GM19324 (cell line): Measurements from ENCODE around the gene PSMB9.
A peak's percentile ranks its signal among the peaks of the same experiment; 100 is the strongest.

Experiments used
- ATAC-seq: cut with Tn5 transposase; IDR thresholded peaks from one replicate; pipeline ENCODE4 v1.9.1; 2021; ENCODE audit warnings: mild to moderate bottlenecking, moderate library complexity; ENCODE audit not compliant: unreplicated experiment, low FRiP score

Gene PSMB9

GRCh38 chr6:32838114-32838958, 15.7 kb upstream of the PSMB9 start, which contains the start of gene TAP2:
TAP2 (minus strand) TSS chr6:32838739; CDS start chr6:32838233, 506 bp downstream.
- ATAC-seq: peak; percentile 76

- ATAC-seq: no peak
Observed at GRCh38 chr6:32839356-32839755, 14.6 kb upstream of the PSMB9 start.

DNA sequence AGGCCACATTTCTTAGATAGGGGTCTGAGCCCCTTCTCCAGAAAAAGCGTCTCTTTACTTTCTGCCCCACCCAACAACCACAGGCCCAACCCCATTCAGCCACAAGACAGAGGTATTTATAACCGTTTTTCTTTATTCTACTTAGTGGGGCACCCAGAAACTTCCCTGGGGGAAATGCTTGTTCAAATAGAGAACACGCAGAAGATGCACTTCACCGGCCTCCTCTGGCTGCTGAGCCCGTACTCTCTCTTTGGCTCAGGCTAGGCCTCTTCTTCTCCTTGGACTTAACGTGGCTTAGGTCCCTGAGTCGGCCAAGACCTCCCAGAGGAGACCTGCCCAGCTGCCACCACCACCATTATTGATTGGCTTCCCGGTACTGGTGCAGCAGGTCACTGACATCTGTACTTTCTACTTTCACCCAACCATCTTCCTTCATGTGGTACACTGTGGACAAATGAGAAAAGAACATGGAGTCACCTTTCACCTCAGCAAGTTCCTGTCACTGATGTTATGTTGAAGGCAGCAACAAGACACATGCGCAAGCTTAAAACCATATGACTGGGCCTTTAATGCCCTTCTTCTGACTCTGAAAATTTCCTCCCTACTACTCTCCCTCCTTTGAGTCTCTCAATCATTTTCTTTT, 13.3 kb upstream of the PSMB9 start:
- no peak for ATAC-seq

- ATAC-seq: no peak
Observed at GRCh38 chr6:32842021-32842650, 11.9 kb upstream of the PSMB9 start.

DNA sequence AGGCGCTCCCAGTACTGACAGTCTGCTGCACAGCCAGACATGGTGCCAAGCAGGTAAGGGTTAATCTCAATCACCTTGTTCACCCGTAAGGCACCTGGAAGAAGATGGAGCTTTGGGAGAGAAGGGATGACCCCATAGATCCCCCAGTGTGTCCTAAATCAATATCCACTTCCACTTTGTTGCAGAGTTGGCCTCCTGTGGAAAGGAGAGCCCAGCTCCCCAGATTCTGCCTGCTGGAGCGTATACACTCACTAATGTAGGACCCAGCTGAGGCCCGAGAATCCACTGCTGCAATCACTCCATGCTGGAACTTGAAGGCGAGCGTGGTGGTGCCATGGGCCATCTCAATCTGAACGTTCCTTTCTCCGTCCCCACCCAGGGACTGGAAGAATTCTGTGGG, 11.3 kb upstream of the PSMB9 start:
- no peak for ATAC-seq

DNA sequence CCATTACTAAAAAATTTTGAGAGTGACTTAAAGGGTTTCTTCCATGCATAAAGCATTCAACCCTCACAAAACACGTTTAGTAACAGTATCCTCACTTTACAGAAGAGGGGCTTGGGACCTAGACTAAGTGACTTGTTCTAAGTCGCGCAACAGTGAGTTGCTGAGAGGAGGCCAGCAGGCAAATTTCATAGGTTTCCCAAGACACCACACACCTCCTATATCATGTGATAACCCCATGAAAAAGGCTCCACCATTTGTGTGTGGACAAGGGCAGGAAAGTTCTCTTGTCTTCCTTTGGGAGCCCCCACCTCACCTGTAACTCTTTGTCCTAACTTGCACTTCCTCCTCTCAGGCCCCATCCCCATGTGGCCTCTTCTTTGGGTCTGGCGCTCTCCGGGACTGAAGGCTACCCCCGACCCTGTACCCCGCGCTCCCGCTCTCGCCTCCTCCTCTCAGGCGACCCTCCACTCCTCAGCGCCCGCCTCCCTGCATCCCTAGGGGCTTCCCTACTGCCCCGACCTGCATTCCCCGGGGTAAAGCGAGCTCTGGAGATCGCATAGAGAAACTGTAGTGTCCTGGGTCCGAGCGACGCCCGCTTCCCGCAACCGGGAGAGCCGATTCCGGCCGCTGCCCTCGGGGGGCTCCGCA, 10.5 kb upstream of the PSMB9 start:
- no peak for ATAC-seq

DNA sequence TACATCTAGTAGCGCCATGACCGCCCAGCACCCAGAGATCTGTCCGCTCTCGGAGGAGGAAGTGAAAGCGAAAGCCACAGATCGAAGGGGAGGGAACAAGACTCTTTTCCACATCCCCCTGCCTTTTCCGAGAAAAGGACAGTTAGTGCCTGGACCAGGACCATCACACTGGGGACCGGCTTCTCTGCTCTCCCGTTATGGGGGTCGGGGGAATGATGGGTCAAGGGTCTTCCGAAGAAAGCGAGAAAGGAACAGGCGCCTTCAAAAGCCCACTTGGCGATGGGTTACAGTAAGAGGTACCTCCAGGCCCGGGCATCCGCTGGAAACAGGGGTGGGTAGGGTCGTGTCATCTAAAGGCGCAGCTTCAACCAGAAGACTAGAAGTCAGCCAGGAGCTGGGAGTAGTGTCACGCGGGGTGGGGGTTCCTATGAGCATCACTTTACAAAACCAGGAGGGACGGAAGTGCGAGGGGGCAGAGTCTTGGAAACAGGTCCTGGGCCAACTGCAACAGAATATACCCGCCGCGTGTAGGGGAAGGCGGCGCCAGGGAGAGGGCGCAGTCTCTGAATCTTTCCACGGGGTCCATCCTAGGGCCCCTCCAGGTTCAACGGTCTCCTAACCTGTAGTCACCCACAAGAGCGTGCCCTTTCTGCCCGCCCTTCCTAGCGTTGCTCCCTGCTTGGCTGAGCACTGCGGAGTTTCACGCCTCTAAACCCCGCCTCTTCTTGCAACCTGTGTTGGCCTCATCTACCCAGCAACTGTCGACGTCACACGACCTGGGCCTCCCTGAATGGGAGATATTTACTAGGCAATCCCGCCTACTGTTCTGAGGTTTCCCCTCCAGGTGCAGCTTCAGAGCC, 9.8 kb upstream of the PSMB9 start, which contains the start of gene PSMB8:
TSS of gene PSMB8 (minus strand) at position 69 of the 860 bp plus-strand sequence. CDS start at position 18, 51 bp downstream.
- peak; percentile 71 for ATAC-seq

DNA sequence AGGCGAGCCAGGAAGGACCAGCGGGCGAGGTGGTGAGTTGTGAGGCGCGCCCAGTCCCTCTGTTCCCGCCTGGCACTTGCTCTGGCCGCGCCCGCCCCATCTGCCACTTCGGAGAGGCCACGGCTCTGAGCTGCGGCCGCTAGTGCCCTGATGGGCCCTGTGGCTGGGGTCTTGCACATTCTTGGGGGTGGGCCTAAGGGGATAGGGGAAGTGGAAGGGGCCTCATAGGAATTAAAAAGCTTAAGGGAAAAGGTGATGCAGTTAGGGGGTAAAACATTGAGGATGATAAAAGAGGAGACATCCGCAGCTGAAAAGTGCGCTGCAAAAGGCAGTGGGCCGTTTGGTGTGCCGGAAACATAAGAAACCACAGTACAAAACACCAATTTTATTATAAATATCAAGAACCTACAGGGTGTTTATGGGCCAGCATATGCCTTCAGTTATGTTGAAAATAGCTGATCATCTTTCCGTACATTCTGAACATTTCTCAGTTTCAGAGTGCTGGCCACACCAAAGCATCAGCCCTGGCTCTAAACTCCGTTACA, 9.1 kb upstream of the PSMB9 start:
- no peak for ATAC-seq

- ATAC-seq: no peak
Observed at GRCh38 chr6:32845384-32845884, 8.6 kb upstream of the PSMB9 start.

GRCh38 chr6:32847004-32847403, 7.0 kb upstream of the PSMB9 start:
- ATAC-seq: no peak

GRCh38 chr6:32847795-32848194, 6.2 kb upstream of the PSMB9 start:
- ATAC-seq: no peak

DNA sequence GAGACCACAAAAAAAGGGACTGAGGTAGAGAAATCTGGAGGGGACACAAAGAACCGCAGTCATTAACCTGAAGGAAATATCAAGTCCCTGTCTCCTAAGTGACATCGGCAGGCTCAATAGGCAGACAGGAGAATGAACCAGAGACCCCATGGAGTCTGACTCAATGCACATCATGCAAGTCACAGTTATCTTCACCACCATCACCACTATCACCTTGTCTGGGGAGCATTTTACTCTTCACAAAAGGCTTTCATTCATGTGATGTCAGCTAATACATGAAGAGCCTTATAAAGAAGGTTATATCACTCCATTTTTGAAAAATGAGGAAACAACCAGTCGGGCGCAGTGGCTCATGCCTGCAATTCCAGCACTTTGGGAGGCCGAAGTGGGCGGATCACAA, 4.9 kb upstream of the PSMB9 start:
- no peak for ATAC-seq

GRCh38 chr6:32851025-32851424, 3.0 kb upstream of the PSMB9 start:
- ATAC-seq: no peak

GRCh38 chr6:32852018-32852843, 1.8 kb upstream of the PSMB9 start:
- ATAC-seq: no peak

DNA sequence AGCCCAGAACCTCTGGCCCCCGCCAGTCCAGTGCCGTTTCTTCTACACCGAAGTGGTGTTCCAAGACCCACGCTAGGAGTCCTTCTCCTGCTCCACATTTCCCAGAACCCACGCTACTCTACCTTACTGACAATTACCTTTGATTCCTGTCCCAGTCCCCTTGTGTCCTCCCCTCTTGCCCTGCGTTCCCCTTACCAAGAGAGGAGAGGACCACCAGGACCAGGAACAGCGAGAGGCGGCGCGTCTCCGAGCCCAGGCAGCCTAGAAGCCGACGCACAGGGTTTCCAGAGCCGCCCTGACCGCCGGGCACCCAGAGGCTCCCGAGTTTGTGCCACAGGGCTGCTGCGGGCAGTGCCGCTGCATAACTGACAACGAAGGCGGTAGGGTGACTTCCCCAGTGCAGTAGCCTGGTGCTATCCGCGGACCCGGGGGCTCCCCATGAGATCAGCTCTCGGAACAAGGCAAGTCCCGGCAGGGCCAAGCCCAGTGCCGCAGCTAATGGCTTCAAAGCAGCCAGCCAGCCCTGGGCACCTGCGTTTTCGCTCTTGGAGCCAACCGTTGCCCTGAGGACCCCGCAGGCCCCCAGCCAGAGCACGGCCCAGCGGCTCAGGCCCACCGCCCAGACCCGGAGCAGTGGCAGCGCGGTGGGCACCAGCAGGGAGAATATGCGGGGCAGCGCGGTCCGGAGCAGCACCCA, 1.0 kb upstream of the PSMB9 start:
- ATAC-seq: peak; percentile 13

DNA sequence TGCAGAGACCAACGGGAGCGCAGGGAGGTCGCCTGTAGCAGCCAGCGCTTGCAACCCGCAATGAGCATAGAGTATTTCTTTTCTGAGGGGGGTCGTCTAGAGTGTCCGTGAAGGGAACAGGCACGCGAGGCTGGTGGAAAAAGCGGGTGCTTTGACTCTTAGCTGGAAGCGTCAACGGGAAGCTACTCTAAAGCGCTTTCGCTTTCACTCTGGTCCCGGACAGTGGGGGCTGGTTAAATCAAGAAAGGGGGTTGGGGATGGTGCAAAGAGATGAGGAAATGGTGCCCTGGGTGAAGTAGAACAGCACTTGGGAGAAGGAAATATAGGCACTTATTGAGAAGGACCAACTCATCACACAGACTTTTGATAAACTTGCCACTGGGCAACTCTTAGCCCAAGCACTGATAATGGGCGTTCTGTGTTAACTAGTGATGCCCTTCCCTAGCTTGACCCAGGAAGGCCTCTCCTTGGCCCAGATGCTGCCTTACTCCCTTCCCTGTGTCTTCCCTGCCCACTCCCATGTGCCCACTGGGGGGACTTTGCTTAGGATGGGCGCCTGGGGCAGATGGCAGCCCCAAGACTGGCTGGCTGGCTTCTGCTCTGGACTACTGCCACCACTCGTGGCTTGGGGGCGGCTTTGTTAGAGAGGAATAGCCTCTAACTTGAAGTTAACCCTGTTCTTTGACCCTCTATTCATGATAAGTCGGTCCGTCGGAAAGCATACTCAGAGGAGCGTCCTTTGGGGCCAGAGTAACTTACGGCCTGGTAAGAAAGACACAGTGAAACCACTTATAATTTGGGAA, 585 bp downstream of the PSMB9 start:
- ATAC-seq: peak; percentile 15

DNA sequence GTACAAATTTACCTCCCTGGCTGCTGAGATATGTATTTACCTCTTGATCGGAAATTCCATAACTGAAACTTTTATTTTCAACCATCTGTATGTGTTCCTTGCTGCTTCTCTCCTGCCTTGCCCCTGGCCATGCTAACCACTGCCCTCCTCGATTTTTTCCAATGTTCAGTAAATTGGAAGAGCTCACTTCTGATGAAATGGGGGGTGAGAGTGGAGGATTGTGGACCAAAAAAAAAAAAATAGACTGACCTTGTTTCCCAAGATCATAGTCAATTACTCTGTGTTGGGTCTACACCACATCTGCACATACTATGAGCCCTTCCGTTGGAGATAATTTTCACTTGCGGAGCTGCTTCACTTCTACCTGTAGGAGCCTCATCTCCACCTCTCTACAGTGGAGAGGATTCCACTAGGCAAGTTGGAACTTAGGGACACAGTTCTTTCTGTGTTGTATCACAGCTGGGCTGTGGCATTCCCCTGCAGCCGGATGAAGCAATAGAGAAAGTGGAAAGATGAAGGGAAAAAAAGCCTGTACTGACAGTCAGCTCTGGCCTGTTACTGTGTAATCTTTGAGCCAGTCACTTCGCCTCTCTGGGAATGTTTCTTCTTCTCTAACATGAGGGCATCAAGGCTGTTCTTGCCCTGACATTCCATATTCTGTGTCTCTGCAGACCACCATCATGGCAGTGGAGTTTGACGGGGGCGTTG, 1.6 kb downstream of the PSMB9 start:
- ATAC-seq: no peak
